Activated CD8-positive, alpha-beta T cell treated with anti-CD3 and anti-CD28 coated beads, Interleukin-2, amount 10 ng/mL, durations not matched to agents 7 days and 5 days (primary cell): ENCODE measurements around the gene GC. TPM values are rescaled to one million over a fixed set of nuclear protein-coding genes. Genes with fewer than 3 reads are reported as not detected.
"Not testable (repeated sequence)": the region's sequence is repeated elsewhere in the genome, so short reads cannot be mapped to it uniquely, and the experiment has no call there.

ENCODE experiments used
- ATAC-seq: fragments of 150-1000 bp; cut with Tn5 transposase; one replicate; pipeline ENCODE4 v1.10.0; 2021; ENCODE audit warnings: moderate library complexity
- CTCF ChIA-PET: fragments of 350-600 bp; sonication (Branson Sonifier 250); formaldehyde crosslinking; loops from one replicate; lab custom pipeline; 2021; ENCODE audit warnings: antibody characterized with exemption; lab: Charles Lee
- POLR2A ChIA-PET: fragments of 350-600 bp; sonication (Branson Sonifier 250); formaldehyde crosslinking; loops from one replicate; lab custom pipeline; 2021; ENCODE audit warnings: antibody characterized with exemption; lab: Charles Lee
- DNase-seq: peaks from one replicate; pipeline ENCODE4 v3.0.0-alpha.2; 2020
- H3K27ac Mint-ChIP-seq: one replicate; pipeline ENCODE4 v1.8.0; 2021; ENCODE audit warnings: mild to moderate bottlenecking, mixed read lengths
- H3K27me3 Mint-ChIP-seq: one replicate; pipeline ENCODE4 v1.8.0; 2021; ENCODE audit warnings: low read depth, mixed read lengths
- H3K36me3 Mint-ChIP-seq: one replicate; pipeline ENCODE4 v1.8.0; 2021; ENCODE audit warnings: low read depth, mixed read lengths
- H3K4me1 Mint-ChIP-seq: one replicate; pipeline ENCODE4 v1.8.0; 2021; ENCODE audit warnings: low read depth, mixed read lengths
- H3K4me3 Mint-ChIP-seq: one replicate; pipeline ENCODE4 v1.8.0; 2021; ENCODE audit warnings: mild to moderate bottlenecking, mixed read lengths
- H3K9me3 Mint-ChIP-seq: one replicate; pipeline ENCODE4 v1.8.0; 2022; ENCODE audit warnings: mixed read lengths; ENCODE audit not compliant: insufficient read depth
- total RNA-seq, 2 experiments: library from RNA; stranded (reverse); gene quantifications; one replicate each; pipeline ENCODE4 v1.2.3, GENCODE V29; 2021

Gene GC, protein sequence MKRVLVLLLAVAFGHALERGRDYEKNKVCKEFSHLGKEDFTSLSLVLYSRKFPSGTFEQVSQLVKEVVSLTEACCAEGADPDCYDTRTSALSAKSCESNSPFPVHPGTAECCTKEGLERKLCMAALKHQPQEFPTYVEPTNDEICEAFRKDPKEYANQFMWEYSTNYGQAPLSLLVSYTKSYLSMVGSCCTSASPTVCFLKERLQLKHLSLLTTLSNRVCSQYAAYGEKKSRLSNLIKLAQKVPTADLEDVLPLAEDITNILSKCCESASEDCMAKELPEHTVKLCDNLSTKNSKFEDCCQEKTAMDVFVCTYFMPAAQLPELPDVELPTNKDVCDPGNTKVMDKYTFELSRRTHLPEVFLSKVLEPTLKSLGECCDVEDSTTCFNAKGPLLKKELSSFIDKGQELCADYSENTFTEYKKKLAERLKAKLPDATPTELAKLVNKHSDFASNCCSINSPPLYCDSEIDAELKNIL
- total RNA-seq, result not detected

DNA sequence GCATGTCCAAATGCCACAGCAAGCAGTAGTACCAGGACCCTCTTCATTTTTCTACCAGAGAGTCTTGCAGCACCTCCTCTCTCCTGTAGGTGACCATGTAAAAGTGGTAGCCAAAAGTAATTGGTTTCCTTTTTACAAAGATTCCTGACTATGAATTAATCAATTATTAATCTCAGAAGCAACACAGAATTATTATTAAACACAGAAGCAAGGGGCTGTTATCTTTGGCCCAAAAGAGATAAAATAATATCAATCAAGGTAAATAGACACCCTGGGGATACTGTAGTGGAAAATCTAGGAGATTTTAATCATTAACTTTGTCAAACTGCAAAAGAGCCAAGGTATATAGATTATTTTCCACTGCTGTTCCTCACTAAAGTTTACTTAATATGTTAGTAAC is at the start of gene GC:
Gene GC, minus strand, starts transcription at position 108 of the 400 bp plus-strand sequence. Its CDS starts 61 bp downstream, at position 47.
- Mint-ChIP-seq H3K9me3 (no peaks in the 10 kb centered on the region), H3K27ac (no peak within 1 kb of the TSS), H3K4me3 (no peak within 1 kb of the TSS), H3K4me1 (no peaks in the 10 kb centered on the region), H3K27me3 (peaks cover 2% of the 10 kb centered on the region), H3K36me3 (no peaks in the 10 kb centered on the region)
- POLR2A ChIA-PET, result no interaction called here
- CTCF ChIA-PET, result no interaction called here
- DNase-seq (no peak), ATAC-seq (no peak)

DNA sequence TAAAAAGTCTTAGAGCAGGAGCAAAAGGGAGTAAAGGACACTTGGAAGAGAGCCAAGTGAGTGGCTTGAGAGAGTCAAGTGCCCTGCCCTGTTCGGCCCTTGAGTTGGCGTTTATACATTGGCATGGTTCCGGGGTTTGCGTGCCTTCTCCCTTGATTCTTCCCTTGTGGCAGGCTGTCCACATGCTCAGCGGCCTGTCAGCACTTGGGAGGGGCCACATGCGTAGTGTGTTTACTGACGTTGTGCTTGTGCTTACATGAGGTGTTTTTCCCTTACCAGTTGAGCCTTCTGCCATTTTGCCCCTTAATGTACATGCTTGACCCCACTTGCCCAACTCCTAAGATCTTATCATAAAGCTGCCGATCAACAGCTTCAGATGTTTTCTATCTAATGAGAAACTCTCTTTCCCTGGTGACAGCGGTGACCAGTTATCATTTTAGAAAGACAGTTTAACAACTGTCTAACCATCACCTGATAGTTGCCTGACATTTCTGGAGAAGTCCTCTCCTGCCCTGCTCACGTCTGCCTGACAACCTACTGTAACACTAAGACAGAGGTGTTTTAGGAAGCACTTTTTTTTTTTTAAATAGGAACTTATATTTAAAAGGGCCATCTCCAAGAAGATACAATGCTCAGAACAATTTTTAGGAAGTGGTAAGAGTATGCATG is 49.5 kb upstream of the GC start:
- ChIA-PET POLR2A (no interaction called here), CTCF (no interaction called here)
- Mint-ChIP-seq H3K27ac (no peak overlapping the region), H3K27me3 (no peaks in the 10 kb centered on the region), H3K36me3 (no peaks in the 10 kb centered on the region), H3K9me3 (no peaks in the 10 kb centered on the region), H3K4me1 (no peaks in the 10 kb centered on the region), H3K4me3 (no peak overlapping the region)
- DNase-seq (no peak), ATAC-seq (no peak)

DNA sequence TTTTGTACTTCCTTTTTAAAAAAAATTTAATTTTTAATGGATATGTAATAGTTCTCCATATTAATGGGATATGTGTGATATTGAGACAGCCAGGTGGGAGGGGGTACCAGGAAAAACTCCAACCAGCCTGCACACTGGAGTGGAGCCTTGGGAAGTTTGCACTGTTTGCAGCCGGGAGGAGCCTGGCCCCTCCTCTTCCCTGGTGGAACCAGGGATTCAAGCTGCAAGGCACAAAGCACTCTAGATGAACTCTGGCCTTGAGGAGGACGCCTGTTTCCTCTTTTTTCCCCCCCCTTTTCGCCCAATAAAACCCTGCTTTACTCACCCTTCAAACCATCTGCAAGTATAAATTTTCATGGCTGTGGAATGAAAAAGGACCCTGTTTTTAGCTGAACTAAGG is 48.2 kb upstream of the GC start:
- ATAC-seq (no peak), DNase-seq (no peak)
- POLR2A ChIA-PET, result no interaction called here
- Mint-ChIP-seq H3K27ac (no peak overlapping the region), H3K4me1 (no peaks in the 10 kb centered on the region), H3K9me3 (no peaks in the 10 kb centered on the region), H3K4me3 (no peak overlapping the region), H3K36me3 (no peaks in the 10 kb centered on the region), H3K27me3 (no peaks in the 10 kb centered on the region)
- CTCF ChIA-PET, result no interaction called here

DNA sequence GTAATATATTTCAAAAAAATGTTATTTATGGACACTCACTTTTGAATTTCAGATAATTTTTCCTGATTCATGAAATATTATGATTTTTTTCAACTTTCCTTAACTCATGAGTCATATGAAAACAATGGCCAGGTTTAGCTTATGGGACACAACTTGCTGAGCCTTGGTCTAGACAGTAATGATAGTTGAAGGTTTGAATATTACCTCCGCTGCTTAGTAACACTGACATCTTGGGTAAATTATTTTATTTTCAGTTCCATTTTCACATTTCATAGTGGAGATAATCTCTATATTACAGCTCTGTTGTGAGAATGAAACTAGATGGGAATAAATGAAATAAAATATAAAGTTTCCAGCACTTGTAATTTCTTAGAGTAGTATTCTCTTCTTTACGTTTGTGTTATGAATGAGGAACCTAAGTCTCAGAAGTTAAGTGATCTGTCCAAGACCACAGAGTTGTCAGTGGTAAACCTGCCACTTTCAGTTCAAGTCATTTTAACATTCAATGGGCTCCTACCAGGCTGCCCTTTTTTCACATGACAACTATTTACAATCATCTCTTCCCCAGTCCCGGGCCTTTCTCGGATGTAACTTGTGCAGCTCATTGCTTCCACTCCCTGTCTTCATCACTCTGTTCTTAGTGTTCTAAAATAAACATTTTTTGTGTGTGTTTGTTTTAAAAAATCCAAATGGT is 46.8 kb upstream of the GC start:
- Mint-ChIP-seq H3K4me3 (no peak overlapping the region), H3K4me1 (no peaks in the 10 kb centered on the region), H3K36me3 (no peaks in the 10 kb centered on the region), H3K27ac (no peak overlapping the region), H3K9me3 (no peaks in the 10 kb centered on the region), H3K27me3 (no peaks in the 10 kb centered on the region)
- DNase-seq (no peak), ATAC-seq (no peak)
- POLR2A ChIA-PET, result no interaction called here
- CTCF ChIA-PET, result no interaction called here

DNA sequence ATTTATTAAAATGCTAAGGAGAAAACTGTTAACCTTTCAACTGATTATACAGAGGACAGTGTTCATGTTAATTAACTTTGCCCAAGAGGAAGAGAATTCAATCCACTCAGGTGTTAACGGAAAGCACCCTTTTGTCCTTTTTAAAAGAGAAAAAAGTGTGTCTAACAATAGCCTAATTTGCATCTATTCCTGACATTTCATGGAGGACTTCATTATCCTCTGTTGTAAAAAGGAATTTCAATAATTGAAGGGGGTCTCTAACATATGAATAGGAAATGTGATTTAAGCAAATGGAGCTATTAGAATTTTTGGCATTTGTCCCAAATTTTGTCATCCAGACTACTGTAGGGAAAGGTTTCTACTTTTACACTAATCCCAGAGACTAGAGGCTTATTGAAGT is 44.6 kb upstream of the GC start:
- ATAC-seq (no peak), DNase-seq (no peak)
- H3K4me3 Mint-ChIP-seq, result no peak overlapping the region
- H3K27me3 Mint-ChIP-seq, result no peaks in the 10 kb centered on the region
- no peak overlapping the region for H3K27ac Mint-ChIP-seq
- ChIA-PET POLR2A (no interaction called here), CTCF (no interaction called here)
- H3K36me3 Mint-ChIP-seq, result no peaks in the 10 kb centered on the region
- no peaks in the 10 kb centered on the region for H3K9me3 Mint-ChIP-seq
- no peaks in the 10 kb centered on the region for H3K4me1 Mint-ChIP-seq

DNA sequence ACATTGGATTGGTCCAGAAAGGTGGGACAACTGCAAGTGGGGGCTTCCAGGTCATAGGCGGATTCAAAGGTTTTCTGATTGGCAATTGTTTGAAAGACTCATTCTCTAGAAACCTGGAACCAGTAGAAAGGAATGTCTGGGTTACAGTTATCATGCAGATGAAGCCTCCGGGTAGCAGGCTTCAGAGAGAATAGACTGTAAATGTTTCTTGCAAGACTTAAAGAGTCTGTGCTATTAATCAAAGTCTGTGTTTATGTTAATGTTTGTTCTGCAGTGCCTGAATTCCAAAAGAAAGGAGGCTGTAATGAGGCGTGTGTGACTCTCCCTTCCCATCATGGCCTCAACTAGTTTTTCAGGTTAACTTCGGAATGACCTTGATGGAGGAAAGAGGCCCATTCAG is 43.9 kb upstream of the GC start:
- ATAC-seq, result no peak
- ChIA-PET POLR2A (no interaction called here), CTCF (no interaction called here)
- Mint-ChIP-seq H3K27ac (no peak overlapping the region), H3K4me3 (no peak overlapping the region), H3K9me3 (no peaks in the 10 kb centered on the region), H3K4me1 (no peaks in the 10 kb centered on the region), H3K27me3 (no peaks in the 10 kb centered on the region), H3K36me3 (no peaks in the 10 kb centered on the region)
- DNase-seq, result no peak

DNA sequence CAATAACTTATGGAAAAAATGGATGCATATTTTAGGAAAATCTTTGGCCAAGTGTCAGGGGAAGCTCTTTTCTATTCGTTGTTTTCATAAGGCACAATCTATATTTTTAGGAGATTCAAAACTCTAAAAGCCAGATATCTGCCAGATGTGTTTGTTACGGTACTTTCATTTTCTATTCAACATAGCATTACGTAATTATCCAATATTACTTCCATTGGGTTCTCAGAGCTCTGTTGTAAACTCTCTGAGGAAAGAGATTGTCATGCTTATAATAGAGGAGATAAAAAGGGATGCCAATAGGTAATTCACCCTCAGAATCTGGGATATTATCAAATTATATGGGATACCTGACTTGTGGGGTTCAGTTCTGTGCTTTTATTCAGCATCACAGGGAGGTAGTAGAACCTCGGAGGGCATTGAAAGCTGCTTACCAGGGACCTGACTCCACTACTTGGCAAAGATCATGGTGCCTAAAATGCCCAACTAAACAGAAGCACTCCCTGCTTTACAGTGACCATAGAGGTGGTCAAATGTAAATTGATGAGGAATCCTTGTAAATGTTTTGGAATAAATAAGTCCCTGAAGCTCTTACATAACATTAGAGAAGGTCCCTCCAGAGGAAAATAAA is 32.9 kb upstream of the GC start:
- Mint-ChIP-seq H3K36me3 (no peaks in the 10 kb centered on the region), H3K4me1 (no peaks in the 10 kb centered on the region), H3K27ac (no peak overlapping the region), H3K9me3 (no peaks in the 10 kb centered on the region), H3K27me3 (no peaks in the 10 kb centered on the region), H3K4me3 (no peak overlapping the region)
- POLR2A ChIA-PET, result no interaction called here
- ATAC-seq (no peak), DNase-seq (no peak)
- CTCF ChIA-PET, result no interaction called here

DNA sequence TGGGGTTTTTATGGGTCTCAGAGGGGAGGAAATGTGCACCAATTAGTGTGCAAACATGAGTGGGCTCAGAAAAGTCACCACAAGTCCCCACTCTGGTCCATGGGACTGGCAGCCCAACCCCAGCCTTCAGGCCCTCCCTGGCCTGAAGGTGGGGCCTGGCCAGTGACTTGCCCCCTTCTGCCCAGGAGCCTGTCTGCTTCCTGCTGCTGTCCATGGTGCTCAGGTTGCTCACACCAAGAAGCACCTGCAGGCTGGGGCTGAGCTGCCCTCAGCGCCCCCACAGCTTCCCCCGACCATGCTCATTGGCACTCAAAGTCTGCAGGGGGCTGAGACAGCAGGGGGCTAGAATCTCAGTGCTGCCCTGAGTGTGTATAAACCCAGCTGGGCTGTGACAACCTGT is 30.6 kb upstream of the GC start:
- DNase-seq (no peak), ATAC-seq (no peak)
- CTCF ChIA-PET, result no interaction called here
- Mint-ChIP-seq H3K4me3 (no peak overlapping the region), H3K36me3 (no peaks in the 10 kb centered on the region), H3K27ac (no peak overlapping the region), H3K4me1 (no peaks in the 10 kb centered on the region), H3K9me3 (no peaks in the 10 kb centered on the region), H3K27me3 (no peaks in the 10 kb centered on the region)
- POLR2A ChIA-PET, result no interaction called here

DNA sequence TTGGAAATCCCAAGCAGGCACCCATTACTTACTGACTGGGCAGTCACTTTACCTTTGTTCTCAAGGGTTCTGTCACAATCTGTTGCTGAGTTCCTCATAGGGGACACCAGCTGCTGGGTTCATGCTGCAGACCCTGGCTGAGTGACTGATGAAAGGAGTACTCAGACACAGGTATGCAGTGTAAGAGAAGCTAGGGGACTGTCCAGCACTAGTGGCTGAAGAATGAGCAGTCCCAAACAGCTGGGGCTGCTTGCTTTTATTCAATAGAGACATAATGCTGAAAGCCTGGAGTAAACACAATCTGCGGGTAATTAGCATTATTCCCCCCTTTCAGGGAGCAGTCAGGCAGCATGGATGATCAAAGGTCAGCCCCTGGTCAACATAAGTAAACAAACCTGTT is 25.9 kb upstream of the GC start:
- POLR2A ChIA-PET, H3K4me3 Mint-ChIP-seq, DNase-seq, ATAC-seq, H3K27ac Mint-ChIP-seq, H3K4me1 Mint-ChIP-seq, CTCF ChIA-PET, H3K9me3 Mint-ChIP-seq, H3K27me3 Mint-ChIP-seq, H3K36me3 Mint-ChIP-seq: not testable (repeated sequence)

DNA sequence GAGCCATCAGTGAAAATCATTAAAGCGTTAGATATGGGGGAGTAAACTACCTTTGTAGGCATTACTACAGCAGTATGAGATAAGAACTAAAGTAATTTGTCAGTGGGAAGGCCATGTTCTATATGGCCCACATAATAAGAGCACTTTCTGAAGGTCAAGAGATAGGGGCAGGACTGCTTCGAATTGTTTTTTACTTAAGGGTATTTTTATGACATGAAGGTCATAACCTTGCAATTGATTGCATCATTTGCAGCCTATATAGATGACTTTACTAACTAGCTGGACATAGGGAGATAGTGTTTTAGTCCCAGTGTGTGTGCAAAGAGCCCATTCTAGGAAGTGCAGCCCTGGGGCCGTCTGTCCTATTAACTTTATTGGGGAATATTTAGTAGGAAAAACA is 23.6 kb upstream of the GC start:
- Mint-ChIP-seq H3K27ac (no peak overlapping the region), H3K36me3 (no peaks in the 10 kb centered on the region), H3K4me1 (no peaks in the 10 kb centered on the region), H3K9me3 (no peaks in the 10 kb centered on the region), H3K4me3 (no peak overlapping the region), H3K27me3 (no peaks in the 10 kb centered on the region)
- CTCF ChIA-PET, result no interaction called here
- POLR2A ChIA-PET, result no interaction called here
- DNase-seq (no peak), ATAC-seq (no peak)

DNA sequence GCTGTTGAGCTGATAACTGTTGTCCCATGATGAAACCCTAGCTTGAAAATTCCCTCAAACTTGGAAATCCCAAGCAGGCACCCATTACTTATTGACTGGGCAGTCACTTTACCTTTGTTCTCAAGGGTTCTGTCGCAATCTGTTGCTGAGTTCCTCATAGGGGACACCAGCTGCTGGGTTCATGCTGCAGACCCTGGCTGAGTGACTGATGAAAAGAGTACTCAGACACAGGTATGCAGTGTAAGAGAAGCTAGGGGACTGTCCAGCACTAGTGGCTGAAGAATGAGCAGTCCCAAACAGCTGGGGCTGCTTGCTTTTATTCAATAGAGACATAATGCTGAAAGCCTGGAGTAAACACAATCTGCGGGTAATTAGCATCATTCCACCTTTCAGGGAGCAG is 21.4 kb upstream of the GC start:
- ATAC-seq, CTCF ChIA-PET, H3K4me3 Mint-ChIP-seq, H3K9me3 Mint-ChIP-seq, POLR2A ChIA-PET, H3K4me1 Mint-ChIP-seq, H3K27ac Mint-ChIP-seq, DNase-seq, H3K36me3 Mint-ChIP-seq, H3K27me3 Mint-ChIP-seq: not testable (repeated sequence)
